Gastroesophageal sphincter (tissue), 4 donors: Measurements from ENCODE around the gene MMD2. TPM values are rescaled to one million over a fixed set of nuclear protein-coding genes. Genes with fewer than 3 reads are reported as not detected.

Experiments used
- ATAC-seq: fragments of 150-250 bp; one replicate; pipeline ENCODE4 v1.9.1; 2016; ENCODE audit warnings: mild to moderate bottlenecking, moderate library complexity
- H3K27ac ChIP-seq, 4 donors: fragments of 200-600 bp; sonication (generic) in 3 of 4; 1 replicate in 3 of 4; 2 replicates in 1 of 4; pipeline ENCODE4 v1.5.1; 2016 to 2019
- H3K27me3 ChIP-seq: fragments of 200-600 bp; sonication (generic); one replicate; pipeline ENCODE4 v1.5.1; 2019
- H3K36me3 ChIP-seq, 2 donors: fragments of 200-600 bp; sonication (generic); one replicate each; pipeline ENCODE4 v1.5.1; 2019; ENCODE audit warnings: control low read depth in 1 of 2
- H3K4me1 ChIP-seq, 3 donors: fragments of 200-600 bp; sonication (generic); 1 replicate in 2 of 3; 2 replicates in 1 of 3; pipeline ENCODE4 v1.5.1; 2016 to 2019; ENCODE audit warnings: control low read depth in 2 of 3
- H3K4me3 ChIP-seq, 2 donors: fragments of 200-600 bp; sonication (generic); one replicate each; pipeline ENCODE4 v1.5.1; 2019; ENCODE audit warnings: mild to moderate bottlenecking in 1 of 2, moderate library complexity in 1 of 2
- H3K9me3 ChIP-seq, 3 donors: fragments of 200-600 bp; sonication (generic); one replicate each; pipeline ENCODE4 v1.5.1; 2017 to 2019; ENCODE audit warnings: control low read depth in 2 of 3
- EP300 ChIP-seq: sonication (generic); formaldehyde crosslinking; IDR thresholded peaks from one replicate; pipeline ENCODE4 v1.6.1; 2017; ENCODE audit warnings: antibody characterized with exemption, mild to moderate bottlenecking
- POLR2A ChIP-seq, 2 donors: fragments of 450-650 bp; IDR thresholded peaks; one replicate each; pipeline ENCODE4 v1.6.1; 2017; ENCODE audit warnings: antibody characterized with exemption in 2 of 2, mild to moderate bottlenecking in 2 of 2, moderate library complexity in 1 of 2
- POLR2AphosphoS5 ChIP-seq: sonication (generic); formaldehyde crosslinking; IDR thresholded peaks from one replicate; pipeline ENCODE4 v1.6.1; 2017; ENCODE audit warnings: antibody characterized with exemption
- WGBS, 2 donors: methylation state at CpG; one replicate each; pipeline ENCODE4 v1.1.5; 2018; ENCODE audit warnings: low coverage in 1 of 2; 5-methylcytosine and 5-hydroxymethylcytosine counted together
- total RNA-seq, 4 donors: library from RNA; depleted of rRNA; stranded (reverse); fragments of >200 nt; gene quantifications; one replicate each; pipeline ENCODE4 v1.1.0, GENCODE V29; 2016
- TF ChIP-seq, protein P1 (sequence below), 4 experiments: fragments of 200-600 bp in 2 of 4; fragments of 450-650 bp in 2 of 4; sonication (generic) in 1 of 4; IDR thresholded peaks; one replicate each; pipeline ENCODE4 v1.5.1; 2017 to 2019; ENCODE audit warnings: antibody characterized with exemption in 4 of 4, mild to moderate bottlenecking in 2 of 4, moderate library complexity in 2 of 4

The MMD2 gene
- total RNA-seq, 4 donors from 2014 or later = 1.1 TPM; not detected in 3

GRCh38 chr7:4999369-4999950 lies 40.5 kb upstream of the MMD2 start:
- H3K27ac ChIP-seq = no peak overlapping the region
- H3K27me3 ChIP-seq = no peaks in the 10 kb centered on the region
- no peaks in the 10 kb centered on the region for H3K4me1 ChIP-seq
- H3K4me3 ChIP-seq = no peak overlapping the region
- peaks cover 0 to 85% of the 10 kb centered on the region in 2 donors for H3K36me3 ChIP-seq
- TF ChIP-seq, protein P1, sequence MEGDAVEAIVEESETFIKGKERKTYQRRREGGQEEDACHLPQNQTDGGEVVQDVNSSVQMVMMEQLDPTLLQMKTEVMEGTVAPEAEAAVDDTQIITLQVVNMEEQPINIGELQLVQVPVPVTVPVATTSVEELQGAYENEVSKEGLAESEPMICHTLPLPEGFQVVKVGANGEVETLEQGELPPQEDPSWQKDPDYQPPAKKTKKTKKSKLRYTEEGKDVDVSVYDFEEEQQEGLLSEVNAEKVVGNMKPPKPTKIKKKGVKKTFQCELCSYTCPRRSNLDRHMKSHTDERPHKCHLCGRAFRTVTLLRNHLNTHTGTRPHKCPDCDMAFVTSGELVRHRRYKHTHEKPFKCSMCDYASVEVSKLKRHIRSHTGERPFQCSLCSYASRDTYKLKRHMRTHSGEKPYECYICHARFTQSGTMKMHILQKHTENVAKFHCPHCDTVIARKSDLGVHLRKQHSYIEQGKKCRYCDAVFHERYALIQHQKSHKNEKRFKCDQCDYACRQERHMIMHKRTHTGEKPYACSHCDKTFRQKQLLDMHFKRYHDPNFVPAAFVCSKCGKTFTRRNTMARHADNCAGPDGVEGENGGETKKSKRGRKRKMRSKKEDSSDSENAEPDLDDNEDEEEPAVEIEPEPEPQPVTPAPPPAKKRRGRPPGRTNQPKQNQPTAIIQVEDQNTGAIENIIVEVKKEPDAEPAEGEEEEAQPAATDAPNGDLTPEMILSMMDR (IDR thresholded peaks at IDR 0.05) = no peak
- no peak for TF ChIP-seq EP300
- TF ChIP-seq POLR2AphosphoS5 = no peak
- TF ChIP-seq POLR2A (IDR thresholded peaks at IDR 0.05) = no peak
- WGBS, 2 donors = 84 to 89% methylated on average over 4 to 5 of the region's 5 CpGs
- no peak for ATAC-seq
- H3K9me3 ChIP-seq = no peaks in the 10 kb centered on the region

- no peaks in the 10 kb centered on the region for H3K4me1 ChIP-seq
- H3K4me3 ChIP-seq = no peak overlapping the region
- ATAC-seq = no peak
- 83 to 86% methylated on average over 5 to 6 of the region's 7 CpGs for WGBS, 2 donors
- no peak overlapping the region for H3K27ac ChIP-seq
- TF ChIP-seq EP300 (no peak), POLR2A (IDR thresholded peaks at IDR 0.05) (no peak), POLR2AphosphoS5 (no peak)
- TF ChIP-seq, protein P1 (IDR thresholded peaks at IDR 0.05) = no peak
- H3K36me3 ChIP-seq = peaks cover 0 to 90% of the 10 kb centered on the region in 2 donors
- no peaks in the 10 kb centered on the region for H3K9me3 ChIP-seq
- H3K27me3 ChIP-seq = no peaks in the 10 kb centered on the region
Measured at GRCh38 chr7:4998910-4999309, 39.9 kb upstream of the MMD2 start.

- Histone ChIP-seq H3K4me1 (no peaks in the 10 kb centered on the region), H3K27me3 (no peaks in the 10 kb centered on the region), H3K36me3 (peaks cover 0 to 94% of the 10 kb centered on the region in 2 donors), H3K27ac (no peak overlapping the region), H3K4me3 (no peak overlapping the region), H3K9me3 (no peaks in the 10 kb centered on the region)
- 73 to 100% methylated on average over 1 to 2 of the region's 3 CpGs for WGBS, 2 donors
- TF ChIP-seq POLR2AphosphoS5 = no peak
- no peak for TF ChIP-seq EP300
- no peak for TF ChIP-seq POLR2A (IDR thresholded peaks at IDR 0.05)
- TF ChIP-seq, protein P1 (IDR thresholded peaks at IDR 0.05) = no peak
- ATAC-seq = no peak
Measured at GRCh38 chr7:4998244-4998643, 39.3 kb upstream of the MMD2 start.

DNA sequence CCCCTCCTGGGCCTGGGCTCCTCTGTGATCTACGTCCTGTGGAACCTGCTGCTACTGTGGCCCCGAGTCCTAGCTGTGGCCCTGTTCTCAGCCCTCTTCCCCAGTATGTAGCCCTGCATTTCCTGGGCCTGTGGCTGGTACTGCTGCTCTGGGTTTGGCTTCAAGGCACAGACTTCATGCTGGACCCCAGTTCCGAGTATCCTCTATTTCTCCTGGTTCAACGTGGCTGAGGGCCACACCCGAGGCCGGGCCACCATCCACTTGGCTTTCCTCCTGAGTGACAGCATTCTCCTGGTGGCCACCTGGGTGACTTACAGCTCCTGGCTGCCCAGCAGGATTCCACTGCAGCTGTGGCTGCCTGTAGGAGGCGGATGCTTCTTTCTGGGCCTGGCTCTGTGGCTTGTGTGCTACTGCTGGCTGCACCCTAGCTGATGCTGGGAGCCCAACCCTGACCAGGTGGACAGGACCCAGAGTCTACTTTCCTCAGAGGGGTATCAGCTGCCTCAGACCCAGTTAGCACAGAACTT lies 37.8 kb upstream of the MMD2 start:
- WGBS, 2 donors = 100% methylated on average over 2 of the region's 7 CpGs; no CpG with 5 or more reads in 1 of the 2 donors
- Histone ChIP-seq H3K27me3 (no peaks in the 10 kb centered on the region), H3K9me3 (no peaks in the 10 kb centered on the region), H3K4me3 (no peak overlapping the region), H3K27ac (no peak overlapping the region), H3K4me1 (no peaks in the 10 kb centered on the region), H3K36me3 (peaks cover 0 to 94% of the 10 kb centered on the region in 2 donors)
- ATAC-seq = no peak
- TF ChIP-seq POLR2AphosphoS5 (no peak), POLR2A (IDR thresholded peaks at IDR 0.05) (no peak), EP300 (no peak)
- TF ChIP-seq, protein P1 (IDR thresholded peaks at IDR 0.05) = no peak

DNA sequence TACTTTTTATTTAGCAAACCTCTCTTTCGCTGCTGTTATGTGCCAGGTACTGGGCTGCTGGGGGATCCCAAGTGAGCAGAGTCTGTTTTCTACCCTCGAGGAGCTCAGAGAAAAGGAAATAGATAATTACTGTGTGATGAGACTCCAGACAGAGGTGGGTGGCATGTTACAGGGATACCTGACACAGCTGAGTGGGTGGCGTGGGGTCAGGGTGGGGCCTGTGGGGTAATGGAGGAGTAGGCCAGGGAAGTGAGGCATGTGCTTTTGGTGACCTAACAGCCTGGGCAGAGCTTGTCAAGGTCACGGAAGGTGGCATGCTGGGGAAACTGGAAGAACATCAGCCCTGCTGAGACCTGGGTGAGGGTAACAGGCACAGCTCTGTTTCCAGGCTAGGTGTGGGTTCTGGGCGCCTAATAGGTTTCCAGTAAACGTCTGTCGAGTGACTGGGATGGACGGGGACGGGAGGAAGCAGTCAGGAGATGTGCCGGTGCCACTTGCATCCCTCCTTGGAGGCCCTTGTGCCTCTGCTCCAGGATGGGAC lies 36.5 kb upstream of the MMD2 start:
- ATAC-seq = no peak
- Histone ChIP-seq H3K4me3 (no peak overlapping the region), H3K27me3 (no peaks in the 10 kb centered on the region), H3K27ac (no peak overlapping the region), H3K9me3 (no peaks in the 10 kb centered on the region), H3K36me3 (peaks cover 0 to 99% of the 10 kb centered on the region in 2 donors), H3K4me1 (no peaks in the 10 kb centered on the region)
- WGBS, 2 donors = 80 to 83% methylated on average over 2 to 7 of the region's 10 CpGs
- no peak for TF ChIP-seq EP300
- no peak for TF ChIP-seq POLR2AphosphoS5
- no peak for TF ChIP-seq POLR2A (IDR thresholded peaks at IDR 0.05)
- TF ChIP-seq, protein P1 (IDR thresholded peaks at IDR 0.05) = no peak
